DND-41 (cell line): Measurements from ENCODE around the gene CHN2.

Experiments
- ATAC-seq: fragments of 200-7000 bp; cut with Tn5 transposase; 3 replicates; pipeline ENCODE4 v1.9.1; 2021; ENCODE audit warnings: low read depth; ENCODE audit not compliant: insufficient read depth
- DNase-seq: peaks from one replicate; pipeline ENCODE4 v3.0.0-alpha.2; 2020
- H2AFZ ChIP-seq: 2 replicates; pipeline ENCODE4 v1.6.0; 2012; ENCODE audit warnings: low read depth, low read length
- H3K27ac ChIP-seq: 2 replicates; pipeline ENCODE4 v1.5.1; 2012; ENCODE audit warnings: low read length, inconsistent platforms
- H3K27me3 ChIP-seq: fragments of 200-600 bp; sonication (generic); 2 replicates; pipeline ENCODE4 v1.6.0; 2012; ENCODE audit warnings: low read length, mild to moderate bottlenecking, inconsistent platforms; ENCODE audit not compliant: insufficient read depth, poor library complexity
- H3K36me3 ChIP-seq: 2 replicates; pipeline ENCODE4 v1.5.1; 2012; ENCODE audit warnings: low read length, inconsistent platforms; ENCODE audit not compliant: insufficient read depth
- H3K4me1 ChIP-seq: 2 replicates; pipeline ENCODE4 v1.5.1; 2012; ENCODE audit warnings: mild to moderate bottlenecking, low read length; ENCODE audit not compliant: insufficient read depth
- H3K4me2 ChIP-seq: 2 replicates; pipeline ENCODE4 v1.6.0; 2012; ENCODE audit warnings: mild to moderate bottlenecking, moderate library complexity, low read length, inconsistent platforms; ENCODE audit not compliant: insufficient read depth
- H3K4me3 ChIP-seq, 2 experiments: fragments of 200-600 bp in 1 of 2; shearing (Covaris generic) in 1 of 2; 2 replicates each; pipeline ENCODE4 v1.5.1; 2012 to 2016; ENCODE audit warnings: inconsistent platforms in 2 of 2, low read length in 2 of 2, mild to moderate bottlenecking in 2 of 2, low read depth in 1 of 2, moderate library complexity in 1 of 2
- H3K79me2 ChIP-seq: 2 replicates; pipeline ENCODE4 v1.6.0; 2012; ENCODE audit warnings: low read length, inconsistent platforms; ENCODE audit not compliant: insufficient read depth
- H3K9ac ChIP-seq: 2 replicates; pipeline ENCODE4 v1.6.0; 2012; ENCODE audit warnings: low read depth, mild to moderate bottlenecking, inconsistent platforms, low read length, moderate library complexity
- H3K9me3 ChIP-seq: 2 replicates; pipeline ENCODE4 v1.5.1; 2012; ENCODE audit warnings: low read length, moderate library complexity, mild to moderate bottlenecking, inconsistent platforms; ENCODE audit not compliant: insufficient read depth, severe bottlenecking
- H4K20me1 ChIP-seq: 2 replicates; pipeline ENCODE4 v1.6.0; 2012; ENCODE audit warnings: low read length; ENCODE audit not compliant: insufficient read depth
- CTCF ChIP-seq: IDR thresholded peaks from 2 replicates; pipeline ENCODE4 v1.5.1; 2012; ENCODE audit warnings: borderline replicate concordance, low read length, moderate library complexity, mild to moderate bottlenecking; ENCODE audit not compliant: poor library complexity, severe bottlenecking; ENCODE audit errors: extremely low read depth
- EZH2 ChIP-seq: IDR thresholded peaks from 3 replicates; pipeline ENCODE4 v1.6.1; 2012; ENCODE audit warnings: borderline replicate concordance, low read depth, mild to moderate bottlenecking, moderate library complexity, low read length, inconsistent platforms; ENCODE audit not compliant: severe bottlenecking

CHN2 gene

GRCh38 chr7:29292886-29293658 is 98.5 kb downstream of the CHN2 start:
- no peaks in the 10 kb centered on the region for H3K27me3 ChIP-seq
- H3K4me3 ChIP-seq, result no peak overlapping the region
- H3K9ac ChIP-seq, result no peak overlapping the region
- TF ChIP-seq CTCF, result no peak
- no peak for TF ChIP-seq EZH2
- H2AFZ ChIP-seq, result no peak overlapping the region
- no peaks in the 10 kb centered on the region for H4K20me1 ChIP-seq
- H3K4me1 ChIP-seq, result 0 out of 2 replicates have a peak, but pooled peaks cover 3% of the 10 kb centered on the region
- no peaks in the 10 kb centered on the region for H3K79me2 ChIP-seq
- no peak overlapping the region for H3K4me2 ChIP-seq
- H3K9me3 ChIP-seq, result no peaks in the 10 kb centered on the region
- H3K36me3 ChIP-seq, result no peaks in the 10 kb centered on the region
- DNase-seq (no peak), ATAC-seq (no peak)
- no peak overlapping the region for H3K27ac ChIP-seq

DNA sequence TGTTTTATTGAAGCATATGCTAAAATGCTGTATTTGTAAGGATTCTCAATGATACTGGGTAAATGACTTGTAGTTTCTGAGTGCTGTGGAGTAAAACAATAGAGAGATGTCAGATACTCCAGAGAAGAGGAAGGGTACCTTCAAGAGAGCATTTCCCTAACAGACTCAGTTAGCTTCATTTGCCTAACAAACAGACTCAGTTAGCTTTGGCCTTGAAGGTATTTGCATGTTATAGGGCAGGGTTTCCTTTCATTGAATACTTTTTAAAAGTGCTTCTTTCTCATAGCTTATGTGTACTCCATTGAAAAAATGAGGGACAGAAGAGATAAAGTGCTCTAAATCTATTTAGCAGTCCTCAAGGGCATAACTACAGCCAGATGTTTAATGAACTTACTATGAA is 101.8 kb downstream of the CHN2 start:
- no peak for TF ChIP-seq EZH2
- no peak for TF ChIP-seq CTCF
- Histone ChIP-seq H2AFZ (no peak overlapping the region), H4K20me1 (no peaks in the 10 kb centered on the region), H3K79me2 (no peaks in the 10 kb centered on the region), H3K9me3 (no peaks in the 10 kb centered on the region), H3K9ac (no peak overlapping the region), H3K27me3 (no peaks in the 10 kb centered on the region), H3K4me3 (no peak overlapping the region), H3K4me1 (no peaks in the 10 kb centered on the region), H3K27ac (no peak overlapping the region), H3K4me2 (no peak overlapping the region), H3K36me3 (no peaks in the 10 kb centered on the region)
- ATAC-seq (no peak), DNase-seq (no peak)

- DNase-seq (no peak), ATAC-seq (no peak)
- Histone ChIP-seq H3K9ac (no peak overlapping the region), H2AFZ (no peak overlapping the region), H3K9me3 (no peaks in the 10 kb centered on the region), H4K20me1 (no peaks in the 10 kb centered on the region), H3K36me3 (no peaks in the 10 kb centered on the region), H3K27ac (no peak overlapping the region), H3K4me3 (no peak overlapping the region), H3K4me1 (no peaks in the 10 kb centered on the region), H3K27me3 (no peaks in the 10 kb centered on the region), H3K79me2 (no peaks in the 10 kb centered on the region), H3K4me2 (no peak overlapping the region)
- TF ChIP-seq CTCF (peak; percentile 41), EZH2 (no peak)
Observed at GRCh38 chr7:29297194-29297890, 102.8 kb downstream of the CHN2 start.
